T-helper 17 cell (primary cell): Measurements from ENCODE around the gene IDH3A. TPM values are rescaled to one million over a fixed set of nuclear protein-coding genes. Genes with fewer than 3 reads are reported as not detected.

Experiments used
- ATAC-seq: fragments of 150-1000 bp; cut with Tn5 transposase; 2 replicates; pipeline ENCODE4 v1.10.0; 2021; ENCODE audit warnings: mild to moderate bottlenecking, moderate library complexity
- DNase-seq, 3 donors: peaks; one replicate each; pipeline versions ENCODE4 v3.0.0 to v3.0.0-alpha.2; 2020 to 2021
- H3K9me3 ChIP-seq: one replicate; pipeline ENCODE4 v1.7.0; 2013; ENCODE audit warnings: low read length, mild to moderate bottlenecking; ENCODE audit not compliant: control insufficient read depth, poor library complexity, severe bottlenecking
- H3K27ac Mint-ChIP-seq: one replicate; pipeline ENCODE4 v1.8.0; 2022; ENCODE audit warnings: mild to moderate bottlenecking, moderate library complexity, mixed read lengths
- H3K27me3 Mint-ChIP-seq: one replicate; pipeline ENCODE4 v1.8.0; 2022; ENCODE audit warnings: mixed read lengths
- H3K36me3 Mint-ChIP-seq: one replicate; pipeline ENCODE4 v1.8.0; 2022; ENCODE audit warnings: low read depth, mixed read lengths
- H3K4me1 Mint-ChIP-seq: one replicate; pipeline ENCODE4 v1.8.0; 2022; ENCODE audit warnings: mild to moderate bottlenecking, mixed read lengths
- H3K4me3 Mint-ChIP-seq: one replicate; pipeline ENCODE4 v1.8.0; 2022; ENCODE audit warnings: mild to moderate bottlenecking, moderate library complexity, mixed read lengths
- total RNA-seq, 4 donors: library from RNA in 2 of 4; stranded (reverse) in 2 of 4; gene quantifications; one replicate each; pipeline ENCODE4 v1.2.3 and lab custom pipeline; 2022 to 2026

The IDH3A gene
- total RNA-seq, 2 donors from 2014 or later, result 37.8 to 51.2 TPM

GRCh38 chr15:78205337-78205736, 56.2 kb downstream of the IDH3A start:
- Mint-ChIP-seq H3K27me3 (peaks cover 27% of the 10 kb centered on the region), H3K36me3 (peaks cover 2% of the 10 kb centered on the region), H3K27ac (no peak overlapping the region), H3K4me1 (peaks cover 2% of the 10 kb centered on the region), H3K4me3 (no peak overlapping the region)
- ATAC-seq, result no peak
- H3K9me3 ChIP-seq, result no peaks in the 10 kb centered on the region
- no peak for DNase-seq

- Mint-ChIP-seq H3K4me3 (no peak overlapping the region), H3K36me3 (peaks cover 2% of the 10 kb centered on the region), H3K27ac (no peak overlapping the region), H3K4me1 (peaks cover 2% of the 10 kb centered on the region), H3K27me3 (peaks cover 26% of the 10 kb centered on the region)
- DNase-seq (no peak), ATAC-seq (no peak)
- no peaks in the 10 kb centered on the region for H3K9me3 ChIP-seq
These were observed 56.7 kb downstream of the IDH3A start for GRCh38 chr15:78205856-78206255.

GRCh38 chr15:78206326-78207109, 57.4 kb downstream of the IDH3A start:
- no peaks in the 10 kb centered on the region for H3K9me3 ChIP-seq
- Mint-ChIP-seq H3K27me3 (peaks cover 24% of the 10 kb centered on the region), H3K4me3 (no peak overlapping the region), H3K4me1 (peaks cover 2% of the 10 kb centered on the region), H3K36me3 (peaks cover 2% of the 10 kb centered on the region), H3K27ac (no peak overlapping the region)
- DNase-seq, result no peak
- no peak for ATAC-seq

- peaks cover 2% of the 10 kb centered on the region for H3K36me3 Mint-ChIP-seq
- DNase-seq, result no peak
These were observed 57.9 kb downstream of the IDH3A start for GRCh38 chr15:78207110-78207458.

GRCh38 chr15:78207641-78208340, 58.6 kb downstream of the IDH3A start:
- Mint-ChIP-seq H3K27me3 (peaks cover 25% of the 10 kb centered on the region), H3K27ac (no peak overlapping the region), H3K4me1 (peaks cover 5% of the 10 kb centered on the region), H3K4me3 (no peak overlapping the region), H3K36me3 (no peaks in the 10 kb centered on the region)
- DNase-seq, result no peak
- ATAC-seq, result no peak
- H3K9me3 ChIP-seq, result no peaks in the 10 kb centered on the region

More at GRCh38 chr15:78207110-78207458, 57.9 kb downstream of the IDH3A start:
- H3K9me3 ChIP-seq, result no peaks in the 10 kb centered on the region
- peaks cover 26% of the 10 kb centered on the region for H3K27me3 Mint-ChIP-seq
- H3K27ac Mint-ChIP-seq, result no peak overlapping the region
- no peak for ATAC-seq
- no peak overlapping the region for H3K4me3 Mint-ChIP-seq
- peaks cover 2% of the 10 kb centered on the region for H3K4me1 Mint-ChIP-seq

- H3K4me3 Mint-ChIP-seq, result no peak overlapping the region
- H3K9me3 ChIP-seq, result no peaks in the 10 kb centered on the region
- H3K4me1 Mint-ChIP-seq, result peaks cover 7% of the 10 kb centered on the region
- ATAC-seq, result no peak
- no peak for DNase-seq
- no peaks in the 10 kb centered on the region for H3K36me3 Mint-ChIP-seq
- peaks cover 25% of the 10 kb centered on the region for H3K27me3 Mint-ChIP-seq
- H3K27ac Mint-ChIP-seq, result no peak overlapping the region
These were observed 59.2 kb downstream of the IDH3A start for GRCh38 chr15:78208341-78208844.

- DNase-seq (no peak), ATAC-seq (no peak)
- peaks cover 26% of the 10 kb centered on the region for H3K27me3 Mint-ChIP-seq
- no peaks in the 10 kb centered on the region for H3K36me3 Mint-ChIP-seq
- no peak overlapping the region for H3K4me3 Mint-ChIP-seq
- no peaks in the 10 kb centered on the region for H3K9me3 ChIP-seq
- H3K27ac Mint-ChIP-seq, result no peak overlapping the region
- peaks cover 5% of the 10 kb centered on the region for H3K4me1 Mint-ChIP-seq
These were observed 59.9 kb downstream of the IDH3A start for GRCh38 chr15:78208887-78209645.

- Mint-ChIP-seq H3K36me3 (no peaks in the 10 kb centered on the region), H3K4me1 (peaks cover 5% of the 10 kb centered on the region), H3K4me3 (no peak overlapping the region), H3K27ac (no peak overlapping the region), H3K27me3 (peaks cover 27% of the 10 kb centered on the region)
- no peak for DNase-seq
- no peak for ATAC-seq
- no peaks in the 10 kb centered on the region for H3K9me3 ChIP-seq
These were observed 60.6 kb downstream of the IDH3A start for GRCh38 chr15:78209646-78210348.

GRCh38 chr15:78210349-78210717, 61.2 kb downstream of the IDH3A start:
- H3K27ac Mint-ChIP-seq, result no peak overlapping the region
- no peaks in the 10 kb centered on the region for H3K36me3 Mint-ChIP-seq
- ATAC-seq (no peak), DNase-seq (no peak)
- peaks cover 32% of the 10 kb centered on the region for H3K27me3 Mint-ChIP-seq
- no peaks in the 10 kb centered on the region for H3K9me3 ChIP-seq
- H3K4me3 Mint-ChIP-seq, result no peak overlapping the region
- H3K4me1 Mint-ChIP-seq, result peaks cover 5% of the 10 kb centered on the region

GRCh38 chr15:78211189-78211921, 62.2 kb downstream of the IDH3A start:
- Mint-ChIP-seq H3K27me3 (peaks cover 38% of the 10 kb centered on the region), H3K4me1 (peaks cover 5% of the 10 kb centered on the region), H3K4me3 (no peak overlapping the region), H3K36me3 (no peaks in the 10 kb centered on the region), H3K27ac (peak overlapping the region; percentile 24)
- ATAC-seq (no peak), DNase-seq (no peak)
- H3K9me3 ChIP-seq, result no peaks in the 10 kb centered on the region

- Mint-ChIP-seq H3K4me1 (peaks cover 5% of the 10 kb centered on the region), H3K4me3 (no peak overlapping the region), H3K36me3 (no peaks in the 10 kb centered on the region), H3K27me3 (peaks cover 38% of the 10 kb centered on the region), H3K27ac (peak overlapping the region; percentile 24)
- DNase-seq (no peak), ATAC-seq (no peak)
- no peaks in the 10 kb centered on the region for H3K9me3 ChIP-seq
These were observed 62.8 kb downstream of the IDH3A start for GRCh38 chr15:78212008-78212407.
